ENCODE data around the gene ECT2.
"Not testable (repeated sequence)": the region's sequence is repeated elsewhere in the genome, so short reads cannot be mapped to it uniquely, and the experiment has no call there.

Gene ECT2

DNA sequence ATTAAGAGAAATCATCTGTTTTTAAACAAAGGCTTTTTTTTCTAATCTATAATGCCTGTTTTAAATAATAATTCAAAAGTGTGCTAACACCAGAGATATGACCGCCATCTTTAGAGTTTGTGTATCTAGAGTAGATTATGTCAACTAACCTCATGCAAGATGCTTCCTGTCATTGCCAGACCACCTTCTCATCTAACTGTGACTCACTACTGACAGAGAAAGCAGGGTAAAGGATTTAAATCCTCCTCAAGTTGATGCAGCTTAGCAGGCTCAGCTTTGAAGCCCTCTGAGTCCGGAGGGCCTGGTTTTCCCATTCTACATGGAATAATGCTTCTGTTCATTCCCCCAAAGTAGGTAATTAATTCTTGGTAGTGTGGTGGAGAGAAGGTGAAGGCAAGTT is 108.5 kb downstream of the ECT2 start:
- DNase-seq (ENCODE audit: low read depth, low spot score), result no peak

DNA sequence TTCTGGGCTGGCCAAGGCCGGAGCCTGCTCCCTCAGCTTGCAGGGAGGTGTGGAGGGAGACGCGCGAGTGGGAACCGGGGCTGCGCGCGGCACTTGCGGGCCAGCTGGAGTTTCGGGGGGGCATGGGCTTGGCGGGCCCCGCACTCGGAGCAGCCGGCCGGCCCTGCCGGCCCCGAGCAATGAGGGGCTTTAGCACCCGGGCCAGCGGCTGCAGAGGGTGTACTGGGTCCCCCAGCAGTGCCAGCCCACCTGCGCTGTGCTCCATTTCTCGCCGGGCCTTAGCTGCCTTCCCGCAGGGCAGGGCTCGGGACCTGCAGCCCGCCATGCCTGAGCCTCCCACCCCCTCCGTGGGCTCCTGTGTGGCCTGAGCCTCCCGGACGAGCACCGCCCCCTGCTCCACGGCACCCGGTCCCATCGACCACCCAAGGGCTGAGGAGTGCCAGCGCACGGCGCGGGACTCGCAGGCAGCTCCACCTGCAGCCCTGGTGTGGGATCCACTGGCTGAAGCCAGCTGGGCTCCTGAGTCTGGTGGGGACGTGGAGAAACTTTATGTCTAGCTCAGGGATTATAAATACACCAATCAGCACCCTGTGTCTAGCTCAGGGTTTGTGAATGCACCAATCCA is 116.3 kb downstream of the ECT2 start:
- not testable (repeated sequence) for DNase-seq (ENCODE audit: low read depth, low spot score)

DNA sequence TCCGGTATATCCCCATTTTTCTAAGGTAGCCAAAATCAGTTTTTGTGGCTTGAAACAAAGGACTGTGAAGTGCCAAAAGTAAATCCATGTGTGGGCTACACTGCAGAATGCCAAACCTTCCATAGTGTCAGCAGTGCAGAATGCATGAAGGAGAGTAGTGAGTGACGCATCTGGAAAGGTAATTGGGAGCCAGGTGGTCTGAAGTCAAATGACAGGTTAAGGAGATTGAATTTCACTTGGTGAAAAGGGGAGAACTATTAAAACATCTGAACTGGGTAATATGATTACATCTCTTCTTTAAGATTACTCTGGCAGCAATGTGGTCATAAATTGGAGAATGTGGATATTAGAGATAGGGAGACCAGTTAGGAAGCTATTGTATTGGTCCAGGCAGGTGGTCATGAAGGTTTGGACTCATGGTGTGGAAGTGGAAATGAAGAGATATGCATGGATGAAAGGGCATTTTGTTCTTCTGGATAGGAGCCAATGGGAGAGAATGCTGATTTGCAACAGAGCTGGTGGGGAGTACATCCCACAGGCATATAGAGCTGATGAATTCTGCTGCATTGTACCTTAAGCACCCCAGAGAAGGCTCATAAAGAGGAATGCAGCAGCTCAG is 118.2 kb downstream of the ECT2 start:
- no peak for DNase-seq (ENCODE audit: low read depth, low spot score)

DNA sequence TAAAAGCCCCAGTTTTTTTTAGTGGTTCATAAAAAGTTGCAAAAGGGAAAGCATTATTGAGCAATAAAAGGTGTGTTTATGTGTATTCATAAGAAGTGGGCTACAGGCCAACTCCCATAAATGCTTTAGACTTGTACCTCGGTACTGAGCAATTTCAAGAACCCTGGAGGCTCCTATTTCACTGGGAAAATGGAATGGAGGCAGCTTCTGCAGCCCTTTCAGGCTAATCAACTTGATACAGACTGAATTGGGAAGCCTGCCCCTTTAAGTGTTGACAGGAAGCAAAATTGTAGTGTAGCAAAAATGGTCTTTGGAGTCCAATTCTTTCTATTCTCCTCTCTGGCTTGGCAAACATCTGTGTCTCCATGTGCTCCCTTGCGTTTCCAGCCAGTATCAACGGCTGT is 118.8 kb downstream of the ECT2 start:
- no peak for DNase-seq (ENCODE audit: low read depth, low spot score)

DNA sequence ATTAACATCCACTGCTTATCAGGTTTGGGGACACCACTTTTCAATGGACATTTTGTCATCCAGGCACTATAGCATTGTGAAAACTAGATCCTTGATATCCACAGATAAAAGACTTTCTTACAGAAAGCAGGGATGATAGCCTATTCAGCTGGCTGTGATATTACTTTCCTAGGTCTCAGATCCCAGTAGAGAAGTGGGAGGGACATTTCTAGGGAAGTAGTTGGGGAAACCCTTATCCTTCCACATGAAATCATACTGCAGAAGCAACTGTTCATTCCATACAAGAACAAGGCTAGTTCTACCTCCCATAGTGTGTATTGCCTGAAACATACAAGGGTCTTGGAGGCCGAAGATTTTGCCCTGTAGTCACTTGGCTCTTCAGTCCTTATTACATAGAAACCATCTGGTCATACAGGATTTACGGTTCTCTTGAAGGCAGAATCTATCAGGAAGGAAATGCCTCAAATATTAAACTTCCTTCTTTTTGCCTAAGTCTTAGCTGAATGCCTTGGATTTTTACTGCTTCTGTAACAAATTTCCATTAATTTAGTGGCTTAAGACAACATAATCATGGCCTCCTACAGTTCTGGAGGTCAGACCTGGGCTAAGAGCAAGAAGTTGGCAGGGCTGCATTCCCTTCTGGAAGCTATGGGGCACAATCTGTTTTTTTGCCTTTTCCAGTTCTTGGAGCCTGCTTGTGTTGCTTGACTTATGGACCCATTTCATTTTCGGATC is 119.4 kb downstream of the ECT2 start:
- DNase-seq (ENCODE audit: low read depth, low spot score), result no peak

Data from smooth muscle cell of the brain vasculature (primary cell).